Keratinocyte (primary cell): Measurements from ENCODE around the gene PRKN.

Experiments
- EZH2 ChIP-seq: IDR thresholded peaks from one replicate; pipeline ENCODE4 v1.6.1; 2012; ENCODE audit warnings: inconsistent platforms, mild to moderate bottlenecking, low read length, moderate library complexity
- TF ChIP-seq, protein P1 (sequence below), 3 experiments: IDR thresholded peaks in 1 of 3; conservative IDR thresholded peaks in 1 of 3; optimal IDR thresholded peaks in 1 of 3; 2 replicates in 2 of 3; 3 replicates in 1 of 3; pipeline versions ENCODE3 to v1.5.1; 2011; ENCODE audit warnings: low read length in 3 of 3, mild to moderate bottlenecking in 3 of 3, moderate library complexity in 2 of 3, control low read depth in 1 of 3, inconsistent platforms in 1 of 3; ENCODE audit not compliant: insufficient read depth in 2 of 3; ENCODE audit errors: extremely low read depth in 1 of 3

- TF ChIP-seq, protein P1, sequence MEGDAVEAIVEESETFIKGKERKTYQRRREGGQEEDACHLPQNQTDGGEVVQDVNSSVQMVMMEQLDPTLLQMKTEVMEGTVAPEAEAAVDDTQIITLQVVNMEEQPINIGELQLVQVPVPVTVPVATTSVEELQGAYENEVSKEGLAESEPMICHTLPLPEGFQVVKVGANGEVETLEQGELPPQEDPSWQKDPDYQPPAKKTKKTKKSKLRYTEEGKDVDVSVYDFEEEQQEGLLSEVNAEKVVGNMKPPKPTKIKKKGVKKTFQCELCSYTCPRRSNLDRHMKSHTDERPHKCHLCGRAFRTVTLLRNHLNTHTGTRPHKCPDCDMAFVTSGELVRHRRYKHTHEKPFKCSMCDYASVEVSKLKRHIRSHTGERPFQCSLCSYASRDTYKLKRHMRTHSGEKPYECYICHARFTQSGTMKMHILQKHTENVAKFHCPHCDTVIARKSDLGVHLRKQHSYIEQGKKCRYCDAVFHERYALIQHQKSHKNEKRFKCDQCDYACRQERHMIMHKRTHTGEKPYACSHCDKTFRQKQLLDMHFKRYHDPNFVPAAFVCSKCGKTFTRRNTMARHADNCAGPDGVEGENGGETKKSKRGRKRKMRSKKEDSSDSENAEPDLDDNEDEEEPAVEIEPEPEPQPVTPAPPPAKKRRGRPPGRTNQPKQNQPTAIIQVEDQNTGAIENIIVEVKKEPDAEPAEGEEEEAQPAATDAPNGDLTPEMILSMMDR (optimal IDR thresholded peaks at IDR 0.05 in 1 of 3, IDR thresholded peaks at IDR 0.05 in 1 of 3, conservative IDR thresholded peaks at IDR 0.05 in 1 of 3; ENCODE audit: extremely low read depth in 1 of 3, insufficient read depth in 2 of 3, low read length in 3 of 3): no peak
- no peak for TF ChIP-seq EZH2
These were observed 1245.1 kb downstream of the PRKN start for GRCh38 chr6:161482517-161482858.
